ENCODE measurements around the gene PLEKHM2. TPM values are rescaled to one million over a fixed set of nuclear protein-coding genes. Genes with fewer than 3 reads are reported as not detected.

The PLEKHM2 gene
- total and polyA plus RNA-seq, 4 donors = 32.5 to 79.2 (median 63.1) TPM

- 40 to 41% methylated on average over 12 of the region's 12 CpGs for WGBS, 2 donors
- Histone ChIP-seq H3K9ac (ENCODE audit: insufficient read depth in 1 of 2, low read length in 2 of 2) (peak overlapping the region in 1 of 2 donors; percentile 51), H3K4me3 (no peak overlapping the region), H3K4me1 (ENCODE audit: control insufficient read depth in 5 of 5, insufficient read depth in 5 of 5, low read length in 5 of 5) (peaks cover 0 to 39% (median 12%) of the 10 kb centered on the region in 5 donors), H3K27me3 (ENCODE audit: control insufficient read depth in 3 of 3, insufficient read depth in 3 of 3, low read length in 2 of 3) (no peaks in the 10 kb centered on the region), H3K36me3 (ENCODE audit: control insufficient read depth in 4 of 4, insufficient read depth in 4 of 4, low read length in 4 of 4) (peaks cover 0 to 12% (median 3%) of the 10 kb centered on the region in 4 donors), H3K9me3 (ENCODE audit: control insufficient read depth in 4 of 4, insufficient read depth in 3 of 4, low read length in 3 of 4) (no peaks in the 10 kb centered on the region), H3K27ac (ENCODE audit: low read depth in 1 of 2, low read length in 1 of 2) (peak overlapping the region; percentile 29 to 46)
- DNase-seq = peak; percentile 97 to 98 (median 98)
- ATAC-seq (ENCODE audit: insufficient read depth, low FRiP score) = peak; percentile 36
- TF ChIP-seq CTCF (IDR thresholded peaks at IDR 0.05; ENCODE audit: control extremely low read depth, extremely low read depth) = no peak
Measured at GRCh38 chr1:15760520-15761211, 76.5 kb downstream of the PLEKHM2 start.

- DNase-seq = peak in 1 of 3 donors; percentile 52
- Histone ChIP-seq H3K4me1 (ENCODE audit: control insufficient read depth in 5 of 5, insufficient read depth in 5 of 5, low read length in 5 of 5) (peaks cover 0 to 43% (median 12%) of the 10 kb centered on the region in 5 donors), H3K9ac (ENCODE audit: insufficient read depth in 1 of 2, low read length in 2 of 2) (peak overlapping the region in 1 of 2 donors; percentile 51), H3K4me3 (no peak overlapping the region), H3K27ac (ENCODE audit: low read depth in 1 of 2, low read length in 1 of 2) (peak overlapping the region; percentile 46 to 59), H3K9me3 (ENCODE audit: control insufficient read depth in 4 of 4, insufficient read depth in 3 of 4, low read length in 3 of 4) (no peaks in the 10 kb centered on the region), H3K27me3 (ENCODE audit: control insufficient read depth in 3 of 3, insufficient read depth in 3 of 3, low read length in 2 of 3) (no peaks in the 10 kb centered on the region), H3K36me3 (ENCODE audit: control insufficient read depth in 4 of 4, insufficient read depth in 4 of 4, low read length in 4 of 4) (peaks cover 0 to 16% (median 3%) of the 10 kb centered on the region in 4 donors)
- 50 to 55% methylated on average over 8 of the region's 8 CpGs for WGBS, 2 donors
- ATAC-seq (ENCODE audit: insufficient read depth, low FRiP score) = no peak
- TF ChIP-seq CTCF (IDR thresholded peaks at IDR 0.05; ENCODE audit: control extremely low read depth, extremely low read depth) = no peak
Measured at GRCh38 chr1:15761366-15762128, 77.4 kb downstream of the PLEKHM2 start.

GRCh38 chr1:15762546-15762945, 78.4 kb downstream of the PLEKHM2 start:
- Histone ChIP-seq H3K36me3 (ENCODE audit: control insufficient read depth in 4 of 4, insufficient read depth in 4 of 4, low read length in 4 of 4) (peaks cover 0 to 20% (median 3%) of the 10 kb centered on the region in 4 donors), H3K4me3 (no peak overlapping the region), H3K9ac (ENCODE audit: insufficient read depth in 1 of 2, low read length in 2 of 2) (no peak overlapping the region), H3K9me3 (ENCODE audit: control insufficient read depth in 4 of 4, insufficient read depth in 3 of 4, low read length in 3 of 4) (no peaks in the 10 kb centered on the region), H3K4me1 (ENCODE audit: control insufficient read depth in 5 of 5, insufficient read depth in 5 of 5, low read length in 5 of 5) (peaks cover 0 to 37% (median 12%) of the 10 kb centered on the region in 5 donors), H3K27me3 (ENCODE audit: control insufficient read depth in 3 of 3, insufficient read depth in 3 of 3, low read length in 2 of 3) (no peaks in the 10 kb centered on the region), H3K27ac (ENCODE audit: low read depth in 1 of 2, low read length in 1 of 2) (no peak overlapping the region)
- 75 to 81% methylated on average over 10 of the region's 10 CpGs for WGBS, 2 donors
- ATAC-seq (ENCODE audit: insufficient read depth, low FRiP score) (no peak), DNase-seq (no peak)
- no peak for TF ChIP-seq CTCF (IDR thresholded peaks at IDR 0.05; ENCODE audit: control extremely low read depth, extremely low read depth)
